HCT116 (cell line): ENCODE results near the gene TTC19. TPM values are rescaled to one million over a fixed set of nuclear protein-coding genes. Genes with fewer than 3 reads are reported as not detected.

Experiments used
- ATAC-seq: fragments of 200-7000 bp; cut with Tn5 transposase; 2 replicates; pipeline ENCODE4 v1.9.1; 2020; ENCODE audit warnings: mild to moderate bottlenecking, moderate library complexity
- BruUV-seq: library from RNA; stranded (reverse); fragments of 400-500 nt; replicated peaks from 2 replicates; lab custom pipeline; 2021; lab: Mats Ljungman, UMichigan
- CTCF ChIA-PET: fragments of 300-600 bp; sonication (Branson Sonifier 250); formaldehyde crosslinking; loops from one replicate; lab custom pipeline; 2021; ENCODE audit warnings: antibody characterized with exemption; lab: Charles Lee
- POLR2A ChIA-PET: fragments of 300-600, 350-600 bp; sonication (Branson Sonifier 250); formaldehyde crosslinking; loops from one replicate; lab custom pipeline; 2021; ENCODE audit warnings: antibody characterized with exemption; lab: Charles Lee
- RAD21 ChIA-PET, 2 experiments: fragments of 300-600 bp; sonication (Branson Sonifier 250); formaldehyde crosslinking; loops; one replicate each; lab custom pipeline; 2023; ENCODE audit warnings: low total read pairs in 2 of 2; ENCODE audit not compliant: uncharacterized antibody in 2 of 2, unreplicated experiment in 2 of 2, low non-redundant PET in 1 of 2; lab: Charles Lee
- DNase-seq: peaks from one replicate; pipeline ENCODE4 v3.0.0-alpha.2; 2010; ENCODE audit warnings: low read depth, low spot score
- H2AFZ ChIP-seq: fragments of 200-600 bp; shearing (Covaris generic), sonication (generic); 2 replicates; pipeline ENCODE4 v1.6.1; 2017; ENCODE audit warnings: low read depth, mixed run types, mixed read lengths, antibody characterized with exemption, low read length; ENCODE audit not compliant: poor library complexity, severe bottlenecking
- H3K27ac ChIP-seq: 2 replicates; pipeline ENCODE4 v1.5.1; 2012; ENCODE audit warnings: low read depth, low read length
- H3K27me3 ChIP-seq: fragments of 200-600 bp; sonication (generic); 2 replicates; pipeline ENCODE4 v1.6.1; 2016; ENCODE audit warnings: mixed run types, low read length, mixed read lengths; ENCODE audit not compliant: insufficient read depth
- H3K36me3 ChIP-seq, 2 experiments: fragments of 200-500 bp in 1 of 2; fragments of 200-600 bp in 1 of 2; sonication (Bioruptor generic) in 1 of 2; sonication (generic) in 1 of 2; 2 replicates each; pipeline versions ENCODE4 v1.5.1 to v1.6.1; 2014 to 2016; ENCODE audit warnings: low read length in 2 of 2, inconsistent platforms in 1 of 2, mixed read lengths in 1 of 2, mixed run types in 1 of 2; ENCODE audit not compliant: insufficient read depth in 2 of 2, control insufficient read depth in 1 of 2
- H3K4me1 ChIP-seq, 2 experiments: fragments of 200-600 bp in 1 of 2; sonication (generic) in 1 of 2; 2 replicates each; pipeline versions ENCODE4 v1.5.1 to v1.6.1; 2012 to 2017; ENCODE audit warnings: low read length in 2 of 2, inconsistent platforms in 1 of 2, mild to moderate bottlenecking in 1 of 2, mixed read lengths in 1 of 2, mixed run types in 1 of 2, moderate library complexity in 1 of 2; ENCODE audit not compliant: insufficient read depth in 2 of 2, control insufficient read depth in 1 of 2
- H3K4me2 ChIP-seq: fragments of 200-600 bp; sonication (generic); 2 replicates; pipeline ENCODE4 v1.6.1; 2017; ENCODE audit warnings: mixed run types, low read length, mixed read lengths
- H3K4me3 ChIP-seq, 2 experiments: fragments of 200-600 bp in 1 of 2; sonication (generic) in 1 of 2; replicated peaks in 1 of 2; 2 replicates each; pipeline ENCODE4 v1.5.1; 2011 to 2016; ENCODE audit warnings: low read length in 2 of 2, control low read depth in 1 of 2, low read depth in 1 of 2, mild to moderate bottlenecking in 1 of 2, mixed read lengths in 1 of 2, mixed run types in 1 of 2
- H3K79me2 ChIP-seq: fragments of 200-600 bp; sonication (generic); 2 replicates; pipeline ENCODE4 v1.6.1; 2017; ENCODE audit warnings: mild to moderate bottlenecking, mixed run types, low read length, moderate library complexity, mixed read lengths; ENCODE audit not compliant: insufficient read depth
- H3K9ac ChIP-seq: fragments of 200-600 bp; sonication (generic); 2 replicates; pipeline ENCODE4 v1.6.1; 2016; ENCODE audit warnings: low read length, mixed read lengths
- H3K9me2 ChIP-seq: fragments of 200-600 bp; sonication (generic), shearing (Covaris generic); 2 replicates; pipeline ENCODE4 v1.6.1; 2017; ENCODE audit warnings: mixed run types, mild to moderate bottlenecking, moderate library complexity; ENCODE audit not compliant: insufficient read depth
- H3K9me3 ChIP-seq, 2 experiments: fragments of 200-500 bp in 1 of 2; fragments of 200-600 bp in 1 of 2; sonication (Bioruptor generic) in 1 of 2; sonication (generic) in 1 of 2; 2 replicates each; pipeline ENCODE4 v1.6.1; 2014 to 2017; ENCODE audit warnings: low read length in 2 of 2, mixed read lengths in 2 of 2, inconsistent platforms in 1 of 2, low read depth in 1 of 2, mild to moderate bottlenecking in 1 of 2, mixed run types in 1 of 2, moderate library complexity in 1 of 2; ENCODE audit not compliant: control insufficient read depth in 1 of 2, insufficient read depth in 1 of 2
- H4K20me1 ChIP-seq: fragments of 200-600 bp; sonication (generic), shearing (Covaris generic); 2 replicates; pipeline ENCODE4 v1.6.1; 2017; ENCODE audit warnings: mixed run types, mild to moderate bottlenecking, moderate library complexity; ENCODE audit not compliant: insufficient read depth
- ATF3 ChIP-seq: IDR thresholded peaks from 2 replicates; pipeline ENCODE4 v1.6.1; 2012
- CEBPB ChIP-seq: IDR thresholded peaks from 2 replicates; pipeline ENCODE4 v1.6.1; 2012; ENCODE audit warnings: low read depth
- EGR1 ChIP-seq: IDR thresholded peaks from 2 replicates; pipeline ENCODE4 v1.6.1; 2012; ENCODE audit warnings: low read depth
- MAX ChIP-seq: IDR thresholded peaks from 2 replicates; pipeline ENCODE4 v1.6.1; 2012
- REST ChIP-seq: IDR thresholded peaks from 2 replicates; pipeline ENCODE4 v1.6.1; 2012; ENCODE audit warnings: low read depth
- SP1 ChIP-seq: IDR thresholded peaks from 2 replicates; pipeline ENCODE4 v1.6.1; 2012; ENCODE audit warnings: low read depth
- TCF7L2 ChIP-seq: IDR thresholded peaks from 2 replicates; pipeline ENCODE4 v1.7.0; 2011; ENCODE audit warnings: borderline replicate concordance, inconsistent platforms; ENCODE audit not compliant: insufficient read depth, insufficient read length; ENCODE audit errors: extremely low read depth
- ZFX ChIP-seq: fragments of 450-650 bp; IDR thresholded peaks from 2 replicates; pipeline ENCODE4 v1.6.1; 2017
- intact Hi-C: fragments of 100-400 bp; cut with micrococcal nuclease; formaldehyde crosslinking; loops from 2 replicates; pipeline ENCODE4 v1.10.0; 2022
- total RNA-seq: library from RNA; stranded (reverse); gene quantifications from one replicate; pipeline ENCODE4 v1.2.1, GENCODE V29; 2021; ENCODE audit not compliant: unreplicated experiment

TTC19 gene
- total RNA-seq, 1 experiment from 2014 or later, result 61.3 TPM

DNA sequence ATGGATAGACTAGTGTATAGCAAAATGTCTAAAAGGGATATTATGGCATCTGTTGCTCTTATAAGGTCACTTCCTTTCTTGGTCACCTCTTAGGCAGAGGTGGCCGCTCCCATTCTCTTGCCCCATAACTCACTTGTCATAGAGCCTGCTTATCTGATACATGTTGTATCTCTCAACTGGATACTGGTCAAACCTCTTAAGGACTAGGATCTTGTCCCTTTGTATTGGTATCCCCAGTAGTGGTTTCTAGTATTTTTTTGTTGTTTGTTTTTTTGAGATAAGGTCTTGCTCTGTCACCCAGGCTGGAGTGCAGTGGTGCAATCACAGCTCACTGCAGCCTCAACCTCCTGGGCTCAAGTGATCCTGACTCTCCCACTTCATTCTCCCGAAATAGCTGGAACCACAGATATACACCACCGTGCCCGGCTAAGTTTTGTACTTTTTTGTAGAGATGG lies 27.1 kb upstream of the TTC19 start:
- Histone ChIP-seq H3K4me2 (no peak overlapping the region), H3K9me3 (no peaks in the 10 kb centered on the region), H2AFZ (no peak overlapping the region), H3K4me3 (no peak overlapping the region), H3K79me2 (peaks cover 97% of the 10 kb centered on the region), H3K9ac (no peak overlapping the region), H3K27ac (no peak overlapping the region), H3K36me3 (peaks cover 8 to 60% of the 10 kb centered on the region in 2 experiments; a peak in 3 of 4 replicates), H3K4me1 (peaks cover 20 to 75% of the 10 kb centered on the region in 2 experiments), H3K27me3 (no peaks in the 10 kb centered on the region), H3K9me2 (no peaks in the 10 kb centered on the region), H4K20me1 (no peaks in the 10 kb centered on the region)
- no TSS peak for BruUV-seq
- no peak for ATAC-seq
- ChIA-PET RAD21 (no interaction called here), CTCF (no interaction called here), POLR2A (no interaction called here)
- intact Hi-C loops, result no loop called here
- TF ChIP-seq SP1 (no peak), ZFX (no peak), MAX (no peak), ATF3 (no peak), REST (no peak), EGR1 (no peak), CEBPB (no peak), TCF7L2 (no peak)
- DNase-seq, result no peak
